HepG2 (cell line): Measurements from ENCODE around the gene RTN4RL2. TPM values are rescaled to one million over a fixed set of nuclear protein-coding genes. Genes with fewer than 3 reads are reported as not detected.

Source experiments
- ATAC-seq: fragments of 200-7000 bp; cut with Tn5 transposase; 3 replicates; pipeline ENCODE4 v1.9.1; 2020; ENCODE audit warnings: mild to moderate bottlenecking, moderate library complexity
- BruUV-seq: library from RNA; stranded (reverse); fragments of 400-500 nt; replicated peaks from 2 replicates; lab custom pipeline; 2021; lab: Mats Ljungman, UMichigan
- CTCF ChIA-PET: fragments of 300-600 bp; formaldehyde crosslinking; extraction: SDS; loops from one replicate; lab custom pipeline; 2021; ENCODE audit warnings: low total read pairs, inconsistent platforms, low intra/inter-chr PET ratio; lab: Yijun Ruan, JAX
- POLR2A ChIA-PET: fragments of 350-600 bp; sonication (Branson Sonifier 250); formaldehyde crosslinking; loops from one replicate; lab custom pipeline; 2020; ENCODE audit warnings: antibody characterized with exemption, inconsistent platforms; lab: Yijun Ruan, JAX
- DNase-seq: peaks from one replicate; pipeline ENCODE4 v3.0.0-alpha.2; 2015; ENCODE audit warnings: low spot score
- FAIRE-seq: peaks from 3 replicates; lab custom pipeline; 2011; peaks lifted over from hg19 to GRCh38; lab: Jason Lieb, UNC
- H2AFZ ChIP-seq: one replicate; pipeline ENCODE4 v1.6.1; 2011; ENCODE audit warnings: low read length, inconsistent platforms
- H3K27ac ChIP-seq: fragments of 300-600 bp; 3 replicates; pipeline ENCODE4 v1.8.0; 2011; ENCODE audit warnings: mixed run types, mild to moderate bottlenecking, mixed read lengths, low read length, inconsistent platforms; ENCODE audit not compliant: insufficient read depth; ENCODE audit errors: extremely low read length
- H3K27me3 ChIP-seq, 2 experiments: fragments of 200-600 bp in 1 of 2; 2 replicates in 1 of 2; 3 replicates in 1 of 2; pipeline versions ENCODE4 v1.6.0 to v1.8.0; 2011; ENCODE audit warnings: low read length in 2 of 2, mild to moderate bottlenecking in 2 of 2, moderate library complexity in 2 of 2, inconsistent platforms in 1 of 2; ENCODE audit not compliant: insufficient read depth in 2 of 2, control insufficient read depth in 1 of 2
- H3K36me3 ChIP-seq, 2 experiments: fragments of 200-600 bp in 1 of 2; replicated peaks in 1 of 2; 2 replicates in 1 of 2; 3 replicates in 1 of 2; pipeline versions ENCODE4 v1.5.1 to v1.8.0; 2011; ENCODE audit warnings: low read length in 2 of 2, inconsistent platforms in 1 of 2; ENCODE audit not compliant: insufficient read depth in 2 of 2, control insufficient read depth in 1 of 2
- H3K4me1 ChIP-seq: 2 replicates; pipeline ENCODE4 v1.5.1; 2012; ENCODE audit warnings: low read length, inconsistent platforms; ENCODE audit not compliant: insufficient read depth
- H3K4me2 ChIP-seq: 2 replicates; pipeline ENCODE4 v1.6.0; 2011; ENCODE audit warnings: low read depth, low read length, inconsistent platforms
- H3K4me3 ChIP-seq, 3 experiments: fragments of 200-600 bp in 1 of 3; sonication (generic), shearing (Covaris generic) in 1 of 3; replicated peaks in 1 of 3; 2 replicates each; pipeline ENCODE4 v1.5.1; 2011 to 2016; ENCODE audit warnings: low read length in 3 of 3, inconsistent platforms in 2 of 3, low read depth in 2 of 3, mild to moderate bottlenecking in 2 of 3, control low read depth in 1 of 3, mixed read lengths in 1 of 3; ENCODE audit not compliant: insufficient read depth in 1 of 3
- H3K79me2 ChIP-seq: one replicate; pipeline ENCODE4 v1.6.1; 2011; ENCODE audit warnings: low read length, inconsistent platforms; ENCODE audit not compliant: insufficient read depth
- H3K9ac ChIP-seq: 2 replicates; pipeline ENCODE4 v1.6.0; 2011; ENCODE audit warnings: mild to moderate bottlenecking, low read depth, low read length, inconsistent platforms; ENCODE audit not compliant: insufficient read depth
- H3K9me3 ChIP-seq: 2 replicates; pipeline ENCODE4 v1.5.1; 2012; ENCODE audit warnings: mild to moderate bottlenecking, low read length
- H4K20me1 ChIP-seq: 2 replicates; pipeline ENCODE4 v1.6.0; 2011; ENCODE audit warnings: inconsistent platforms, mild to moderate bottlenecking, low read length, moderate library complexity; ENCODE audit not compliant: insufficient read depth
- GABPA ChIP-seq, 2 experiments: IDR thresholded peaks; 2 replicates each; pipeline ENCODE4 v1.6.1; 2011 to 2016; ENCODE audit warnings: low read depth in 2 of 2, low read length in 1 of 2, missing biosample characterization in 1 of 2, missing genetic modification characterization in 1 of 2
- GATAD1 ChIP-seq: IDR thresholded peaks from 2 replicates; pipeline ENCODE4 v1.6.1; 2016; ENCODE audit warnings: missing genetic modification reagents, missing compliant biosample characterization
- HDAC6 ChIP-seq: fragments of 200-600 bp; sonication (generic); IDR thresholded peaks from 2 replicates; pipeline ENCODE4 v1.7.0; 2017; ENCODE audit warnings: mild to moderate bottlenecking, antibody characterized with exemption, low read length, low read depth
- POLR2G ChIP-seq: fragments of 200-400 bp; formaldehyde crosslinking; IDR thresholded peaks from 2 replicates; pipeline ENCODE4 v1.6.1; 2018; ENCODE audit warnings: mild to moderate bottlenecking, low read depth, low read length, moderate library complexity
- SPEN ChIP-seq: sonication (generic); formaldehyde crosslinking; IDR thresholded peaks from 2 replicates; pipeline ENCODE4 v1.5.1; 2020; ENCODE audit warnings: low read depth, mild to moderate bottlenecking, missing genetic modification reagents
- TEAD2 ChIP-seq: sonication (generic); formaldehyde crosslinking; IDR thresholded peaks from 2 replicates; pipeline ENCODE4 v1.9.0; 2021; ENCODE audit warnings: missing genetic modification reagents
- TEAD3 ChIP-seq: optimal IDR thresholded peaks from 2 replicates; pipeline ENCODE3; 2016; ENCODE audit warnings: borderline replicate concordance
- YY1 ChIP-seq: IDR thresholded peaks from 2 replicates; pipeline ENCODE4 v1.6.1; 2011; ENCODE audit warnings: low read length, low read depth, moderate library complexity, mild to moderate bottlenecking; ENCODE audit not compliant: insufficient read depth, insufficient replicate concordance
- ZNF550 ChIP-seq: sonication (generic); formaldehyde crosslinking; IDR thresholded peaks from 2 replicates; pipeline ENCODE4 v1.4.0; 2020; ENCODE audit warnings: mild to moderate bottlenecking, missing genetic modification reagents, borderline replicate concordance
- ZNF556 ChIP-seq: sonication (generic); formaldehyde crosslinking; IDR thresholded peaks from 2 replicates; pipeline ENCODE4 v1.4.0; 2020; ENCODE audit warnings: mild to moderate bottlenecking, missing genetic modification reagents, borderline replicate concordance
- ZNF792 ChIP-seq: IDR thresholded peaks from 2 replicates; pipeline ENCODE4 v1.6.1; 2016
- WGBS: methylation state at CpG from one replicate; pipeline ENCODE4 v1.1.6; 2017; ENCODE audit warnings: low lambda C conversion rate; 5-methylcytosine and 5-hydroxymethylcytosine counted together
- in situ Hi-C: cut with HindIII; loops from 2 replicates; pipeline ENCODE4 v1.10.0; 2017; ENCODE audit warnings: low pct_unique_long_range_greater_than_20kb; ENCODE audit not compliant: extremely low pct_ligation_motif_present
- intact Hi-C: fragments of 100-400 bp; cut with micrococcal nuclease; formaldehyde crosslinking; loops from one replicate; pipeline ENCODE4 v1.10.0; 2022; ENCODE audit not compliant: unreplicated experiment
- polyA plus RNA-seq, 8 experiments: library from polyadenylated mRNA; depleted of rRNA in 3 of 8; stranded (reverse) in 7 of 8; unstranded in 1 of 8; fragments of >200 nt; fragmentation: Illumina TruSeq in 4 of 8; extraction: Trizol in 4 of 8; gene quantifications; 2 replicates each; pipeline versions ENCODE4 v1.2.1 to v1.2.3, GENCODE V29; 2011 to 2016; ENCODE audit warnings: low read depth in 4 of 8, missing spikeins in 1 of 8, mixed read lengths in 1 of 8; ENCODE audit not compliant: insufficient read depth in 1 of 8
- total RNA-seq, 5 experiments: library from RNA; depleted of rRNA; stranded (reverse); fragments of >200 nt; fragmentation: Illumina TruSeq; extraction: Trizol; gene quantifications; 2 replicates each; pipeline ENCODE4 v1.2.3, GENCODE V29; 2016; ENCODE audit warnings: low read depth in 1 of 5
- TF ChIP-seq, protein P1 (sequence below): sonication (generic); formaldehyde crosslinking; IDR thresholded peaks from 2 replicates; pipeline ENCODE4 v1.8.1; 2023; ENCODE audit warnings: mild to moderate bottlenecking, moderate library complexity, missing genetic modification reagents
- TF ChIP-seq, protein P2 (sequence below): sonication (generic); formaldehyde crosslinking; IDR thresholded peaks from 2 replicates; pipeline ENCODE4; 2020; ENCODE audit warnings: missing genetic modification reagents, mild to moderate bottlenecking, borderline replicate concordance
- TF ChIP-seq, protein P3 (sequence below): IDR thresholded peaks from 2 replicates; pipeline ENCODE4 v1.6.1; 2012; ENCODE audit warnings: inconsistent platforms

The RTN4RL2 gene
- total and polyA plus RNA-seq, 2 of the 13 experiments (the other 11 are each of a cell fraction or from before 2014, with no cell fraction given) = 1.3 to 4.3 TPM

DNA sequence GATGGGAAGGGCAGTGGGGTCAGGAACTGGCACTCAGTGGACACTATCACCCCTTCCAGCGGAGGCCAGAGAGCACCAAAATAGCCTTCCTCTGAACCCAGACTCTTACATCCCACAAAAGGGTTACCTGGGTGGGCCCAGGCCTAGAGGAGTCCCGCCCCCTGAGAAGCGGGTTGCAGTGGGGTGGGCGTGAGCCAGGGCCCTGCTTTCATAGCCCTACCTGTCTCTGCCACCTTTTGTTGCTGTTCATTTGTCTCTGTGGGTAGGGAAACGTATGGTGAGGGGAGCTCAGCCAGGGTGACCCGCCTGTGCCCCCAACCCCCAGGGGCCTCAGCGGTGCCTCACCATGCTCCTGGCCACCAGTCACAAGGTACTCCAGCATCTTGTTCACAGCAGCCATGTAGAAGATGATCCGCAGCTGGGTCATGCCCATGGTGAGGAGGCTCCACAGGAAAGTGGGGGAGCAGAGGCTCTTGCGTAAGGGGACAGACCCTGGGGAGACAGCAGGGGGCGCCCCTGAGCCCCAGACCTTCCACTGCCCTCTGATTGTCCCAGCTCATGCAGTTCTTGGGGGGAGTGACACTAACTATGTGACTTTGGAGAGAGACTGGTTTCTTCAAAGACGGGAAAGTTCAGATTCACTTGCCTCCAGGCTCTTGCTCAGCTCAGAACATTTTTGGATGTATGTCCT lies 31.2 kb downstream of the RTN4RL2 start (continued):
- TF ChIP-seq, protein P1, sequence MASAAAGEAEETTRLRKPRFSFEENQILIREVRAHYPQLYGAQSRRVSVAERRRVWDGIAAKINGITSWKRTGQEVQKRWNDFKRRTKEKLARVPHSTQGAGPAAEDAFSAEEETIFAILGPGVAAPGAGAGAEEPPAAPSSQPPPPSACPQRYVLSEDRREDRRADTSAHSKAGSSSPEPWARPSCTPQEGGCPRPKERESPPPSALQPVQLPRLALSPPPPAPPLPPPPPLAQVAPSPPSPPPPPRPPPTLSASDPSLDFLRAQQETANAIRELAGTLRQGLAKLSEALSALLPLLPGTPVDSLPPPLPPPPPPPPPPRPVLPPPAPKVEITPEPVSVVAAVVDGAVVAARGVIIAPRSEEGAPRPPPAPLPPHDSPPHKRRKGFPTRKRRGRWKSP = no peak
- TF ChIP-seq TEAD2 (CRISPR knock-in tag) (no peak), TEAD3 (CRISPR knock-in tag) (no peak)

DNA sequence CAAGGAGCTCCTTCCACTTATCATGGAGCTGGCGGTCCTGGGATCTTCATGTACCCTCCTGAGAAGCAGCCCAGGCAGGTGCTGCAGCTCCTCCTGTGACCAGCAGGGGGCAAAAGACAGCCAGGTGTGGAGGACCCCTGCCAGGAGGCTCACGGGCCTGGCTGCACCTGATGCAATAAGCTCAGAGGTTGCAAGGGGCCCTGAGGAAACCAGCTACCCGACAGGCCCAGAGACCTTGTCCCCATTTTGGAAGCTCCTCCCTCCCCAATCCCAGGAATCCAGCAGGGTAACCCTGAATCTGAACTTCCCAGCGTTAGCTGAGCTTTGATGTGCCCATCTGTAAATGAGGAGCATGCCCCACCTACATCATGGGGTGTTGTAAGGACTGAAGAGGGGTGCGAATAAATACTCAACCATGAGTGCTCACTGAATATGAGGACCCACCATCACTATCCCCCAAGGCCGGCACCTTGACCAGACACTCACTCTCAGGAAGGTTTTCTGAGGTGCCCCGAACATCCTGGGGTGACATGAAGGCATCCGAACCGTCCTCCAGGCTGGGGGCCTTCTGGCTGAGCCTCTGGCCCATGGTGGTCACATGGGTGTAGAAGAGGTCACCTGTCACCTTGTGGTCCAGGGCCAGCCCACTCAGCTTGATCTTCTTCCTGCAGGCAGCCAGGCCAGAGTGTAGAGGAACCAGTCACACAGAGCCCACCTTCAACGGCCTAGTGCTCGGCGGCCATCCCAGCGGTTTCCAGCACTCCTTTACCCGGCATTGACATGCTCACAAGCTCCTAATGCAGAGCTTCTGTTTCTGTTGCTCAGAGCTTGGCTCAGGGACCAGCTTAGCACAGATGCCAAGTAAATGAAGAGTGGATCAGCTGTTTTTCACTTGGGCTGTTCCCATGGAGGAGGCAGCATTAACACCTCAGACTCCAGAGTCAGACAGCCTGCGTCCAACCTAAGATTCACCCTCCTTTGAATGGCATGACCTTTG lies 33.5 kb downstream of the RTN4RL2 start:
- 92% methylated on average over 1 of the region's 15 CpGs for WGBS
- intact Hi-C loops (loop anchor here (1.0 kb wide), 1 partner anchor 33 kb away; no protein-coding TSS in a partner anchor), in situ Hi-C loops (loop anchor here (5.0 kb wide), 1 partner anchor 33 kb away; no protein-coding TSS in a partner anchor)
- no peak overlapping the region for H3K4me2 ChIP-seq
- H3K9me3 ChIP-seq = no peaks in the 10 kb centered on the region
- H3K79me2 ChIP-seq = peaks cover 10% of the 10 kb centered on the region
- FAIRE-seq (peak; percentile 81), ATAC-seq (peak; percentile 45), DNase-seq (peak; percentile 73)
- ChIA-PET POLR2A (interaction anchor here (0.9 to 3.5 kb wide), 20 partner anchors 9 to 285 kb away, joined by 3 to 93 read pairs (median 6); partner anchors contain the start of genes RTN4RL2, SLC43A1, SSRP1 and TIMM10), CTCF (interaction anchor here (0.6 to 5.9 kb wide), 4 partner anchors 33 to 151 kb away, joined by 3 to 101 read pairs (median 4); partner anchors contain the start of gene TIMM10)
- H4K20me1 ChIP-seq = no peaks in the 10 kb centered on the region
- H3K36me3 ChIP-seq = peaks cover 44 to 68% of the 10 kb centered on the region in 2 experiments
- H3K27ac ChIP-seq = peak overlapping the region; percentile 76
- H2AFZ ChIP-seq = no peak overlapping the region
- H3K9ac ChIP-seq = peak overlapping the region; percentile 54
- TSS peak; percentile 18 for BruUV-seq
- H3K4me3 ChIP-seq = no peak overlapping the region
- H3K4me1 ChIP-seq = peaks cover 54% of the 10 kb centered on the region
- H3K27me3 ChIP-seq = no peaks in the 10 kb centered on the region
- TF ChIP-seq HDAC6 = no peak
- TF ChIP-seq GABPA (IDR thresholded peaks at IDR 0.05; ENCODE audit: low read depth, low read length) = no peak
- peak; percentile 30; the same call in 1 of the 2 replicates for TF ChIP-seq GABPA (CRISPR knock-in tag; IDR thresholded peaks at IDR 0.05; ENCODE audit: low read depth)
- TF ChIP-seq ZNF556 (CRISPR knock-in tag) = peak; percentile 22; the same call in 1 of the 2 replicates
- TF ChIP-seq, protein P2, sequence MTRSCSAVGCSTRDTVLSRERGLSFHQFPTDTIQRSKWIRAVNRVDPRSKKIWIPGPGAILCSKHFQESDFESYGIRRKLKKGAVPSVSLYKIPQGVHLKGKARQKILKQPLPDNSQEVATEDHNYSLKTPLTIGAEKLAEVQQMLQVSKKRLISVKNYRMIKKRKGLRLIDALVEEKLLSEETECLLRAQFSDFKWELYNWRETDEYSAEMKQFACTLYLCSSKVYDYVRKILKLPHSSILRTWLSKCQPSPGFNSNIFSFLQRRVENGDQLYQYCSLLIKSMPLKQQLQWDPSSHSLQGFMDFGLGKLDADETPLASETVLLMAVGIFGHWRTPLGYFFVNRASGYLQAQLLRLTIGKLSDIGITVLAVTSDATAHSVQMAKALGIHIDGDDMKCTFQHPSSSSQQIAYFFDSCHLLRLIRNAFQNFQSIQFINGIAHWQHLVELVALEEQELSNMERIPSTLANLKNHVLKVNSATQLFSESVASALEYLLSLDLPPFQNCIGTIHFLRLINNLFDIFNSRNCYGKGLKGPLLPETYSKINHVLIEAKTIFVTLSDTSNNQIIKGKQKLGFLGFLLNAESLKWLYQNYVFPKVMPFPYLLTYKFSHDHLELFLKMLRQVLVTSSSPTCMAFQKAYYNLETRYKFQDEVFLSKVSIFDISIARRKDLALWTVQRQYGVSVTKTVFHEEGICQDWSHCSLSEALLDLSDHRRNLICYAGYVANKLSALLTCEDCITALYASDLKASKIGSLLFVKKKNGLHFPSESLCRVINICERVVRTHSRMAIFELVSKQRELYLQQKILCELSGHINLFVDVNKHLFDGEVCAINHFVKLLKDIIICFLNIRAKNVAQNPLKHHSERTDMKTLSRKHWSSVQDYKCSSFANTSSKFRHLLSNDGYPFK (CRISPR knock-in tag) = peak; percentile 46; the same call in 1 of the 2 replicates
- peak; percentile 36; the same call in 1 of the 2 replicates for TF ChIP-seq ZNF550 (CRISPR knock-in tag)
- peak; percentile 39; the same call in 1 of the 2 replicates for TF ChIP-seq GATAD1 (CRISPR knock-in tag)
- TF ChIP-seq ZNF792 = no peak
- peak; percentile 53; the same call in 1 of the 2 replicates for TF ChIP-seq SPEN
- TF ChIP-seq, protein P3, sequence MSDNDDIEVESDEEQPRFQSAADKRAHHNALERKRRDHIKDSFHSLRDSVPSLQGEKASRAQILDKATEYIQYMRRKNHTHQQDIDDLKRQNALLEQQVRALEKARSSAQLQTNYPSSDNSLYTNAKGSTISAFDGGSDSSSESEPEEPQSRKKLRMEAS = peak; percentile 66; the same call in 1 of the 2 replicates
- TF ChIP-seq YY1 = peak; percentile 52
- TF ChIP-seq POLR2G = peak; percentile 42; the same call in 1 of the 2 replicates
